ENCODE results near the gene LEPROT. TPM values are rescaled to one million over a fixed set of nuclear protein-coding genes. Genes with fewer than 3 reads are reported as not detected.

The LEPROT gene
- total and polyA plus RNA-seq, 2 of the 8 experiments (the other 6 are each of a cell fraction or from before 2014, with no cell fraction given): 25.7 to 27.2 TPM

- TF ChIP-seq CHD7 (IDR thresholded peaks at IDR 0.05; ENCODE audit: insufficient replicate concordance, low read length) (no peak), EP300 (IDR thresholded peaks at IDR 0.05; ENCODE audit: borderline replicate concordance in 1 of 2, low read depth in 2 of 2, low read length in 2 of 2) (no peak), SIRT6 (IDR thresholded peaks at IDR 0.05; ENCODE audit: low read length) (no peak), POU5F1 (IDR thresholded peaks at IDR 0.05; ENCODE audit: low read depth, low read length) (no peak), BCL11A (IDR thresholded peaks at IDR 0.05; ENCODE audit: low read depth in 2 of 2, low read length in 2 of 2) (no peak), BACH1 (IDR thresholded peaks at IDR 0.05; ENCODE audit: low read length) (no peak), SRF (IDR thresholded peaks at IDR 0.05; ENCODE audit: low read depth, low read length) (no peak), ASH2L (IDR thresholded peaks at IDR 0.05; ENCODE audit: low read length) (no peak), GTF2F1 (IDR thresholded peaks at IDR 0.05; ENCODE audit: borderline replicate concordance, low read depth, low read length) (no peak), EGR1 (IDR thresholded peaks at IDR 0.05; ENCODE audit: borderline replicate concordance, low read depth, low read length) (no peak), ZNF274 (IDR thresholded peaks at IDR 0.05; ENCODE audit: borderline replicate concordance, extremely low read depth, low read length) (no peak)
These were observed 3.6 kb downstream of the LEPROT start (continued) for GRCh38 chr1:65423884-65424572.

All from H1 (cell line).